Measurements from ENCODE around the gene DAAM2.

DAAM2 gene

GRCh38 chr6:39911513-39912125 is 119.4 kb downstream of the DAAM2 start:
- DNase-seq = no peak

GRCh38 chr6:39912446-39912845 is 120.3 kb downstream of the DAAM2 start:
- DNase-seq = no peak

GRCh38 chr6:39913391-39913916 is 121.3 kb downstream of the DAAM2 start:
- no peak for DNase-seq

GRCh38 chr6:39914239-39914638 is 122.1 kb downstream of the DAAM2 start:
- DNase-seq = no peak

GRCh38 chr6:39915866-39916265 is 123.7 kb downstream of the DAAM2 start:
- no peak for DNase-seq

GRCh38 chr6:39917329-39917728 is 125.2 kb downstream of the DAAM2 start:
- DNase-seq = no peak

GRCh38 chr6:39917981-39918380 is 125.8 kb downstream of the DAAM2 start:
- no peak for DNase-seq

- no peak for DNase-seq
These were observed 126.7 kb downstream of the DAAM2 start for GRCh38 chr6:39918831-39919230.

- no peak for DNase-seq
These were observed 128.0 kb downstream of the DAAM2 start for GRCh38 chr6:39920157-39920556.

GRCh38 chr6:39922821-39923220 is 130.6 kb downstream of the DAAM2 start:
- DNase-seq = no peak

- DNase-seq = no peak
These were observed 131.2 kb downstream of the DAAM2 start for GRCh38 chr6:39923394-39923793.

- DNase-seq = no peak
These were observed 131.7 kb downstream of the DAAM2 start for GRCh38 chr6:39923861-39924260.

GRCh38 chr6:39924283-39924682 is 132.1 kb downstream of the DAAM2 start:
- DNase-seq = no peak

GRCh38 chr6:39925191-39925930 is 133.2 kb downstream of the DAAM2 start:
- no peak for DNase-seq

- DNase-seq = no peak
These were observed 133.7 kb downstream of the DAAM2 start for GRCh38 chr6:39925931-39926290.

GRCh38 chr6:39926668-39927067 is 134.5 kb downstream of the DAAM2 start:
- no peak for DNase-seq

GRCh38 chr6:39927159-39927558 is 135.0 kb downstream of the DAAM2 start:
- DNase-seq = no peak

- DNase-seq = no peak
These were observed 137.0 kb downstream of the DAAM2 start for GRCh38 chr6:39929039-39929732.

- no peak for DNase-seq
These were observed 137.7 kb downstream of the DAAM2 start for GRCh38 chr6:39929733-39930461.

GRCh38 chr6:39930540-39930939 is 138.4 kb downstream of the DAAM2 start:
- DNase-seq = no peak

- DNase-seq = no peak
These were observed 139.4 kb downstream of the DAAM2 start for GRCh38 chr6:39931607-39932006.

GRCh38 chr6:39932386-39932910 is 140.3 kb downstream of the DAAM2 start:
- no peak for DNase-seq

- no peak for DNase-seq
These were observed 141.5 kb downstream of the DAAM2 start for GRCh38 chr6:39933669-39934130.
